Thyroid gland (tissue), 4 donors: ENCODE data around the gene MYO16.

Source experiments
- CTCF ChIP-seq, 6 experiments: fragments of 200-600 bp in 3 of 6; fragments of 450-650 bp in 3 of 6; sonication (generic) in 3 of 6; IDR thresholded peaks; one replicate each; pipeline ENCODE4 v1.5.1; 2016 to 2019; ENCODE audit warnings: antibody characterized with exemption in 6 of 6, mild to moderate bottlenecking in 2 of 6, inconsistent platforms in 1 of 6, moderate library complexity in 1 of 6
- POLR2A ChIP-seq, 2 donors: fragments of 450-650 bp; IDR thresholded peaks; one replicate each; pipeline ENCODE4 v1.6.1; 2017; ENCODE audit warnings: antibody characterized with exemption in 2 of 2, mild to moderate bottlenecking in 2 of 2, moderate library complexity in 1 of 2

GRCh38 chr13:109152941-109153340 lies 523.5 kb downstream of the MYO16 start:
- TF ChIP-seq CTCF (IDR thresholded peaks at IDR 0.05) = no peak
- no peak for TF ChIP-seq POLR2A (IDR thresholded peaks at IDR 0.05)
